HG03469 (cell line): ENCODE measurements around the gene FAM227B.

ENCODE experiments used
- ATAC-seq: cut with Tn5 transposase; IDR thresholded peaks from one replicate; pipeline ENCODE4 v1.9.1; 2021; ENCODE audit warnings: mild to moderate bottlenecking, moderate library complexity, moderate number of reproducible peaks; ENCODE audit not compliant: unreplicated experiment

The FAM227B gene

DNA sequence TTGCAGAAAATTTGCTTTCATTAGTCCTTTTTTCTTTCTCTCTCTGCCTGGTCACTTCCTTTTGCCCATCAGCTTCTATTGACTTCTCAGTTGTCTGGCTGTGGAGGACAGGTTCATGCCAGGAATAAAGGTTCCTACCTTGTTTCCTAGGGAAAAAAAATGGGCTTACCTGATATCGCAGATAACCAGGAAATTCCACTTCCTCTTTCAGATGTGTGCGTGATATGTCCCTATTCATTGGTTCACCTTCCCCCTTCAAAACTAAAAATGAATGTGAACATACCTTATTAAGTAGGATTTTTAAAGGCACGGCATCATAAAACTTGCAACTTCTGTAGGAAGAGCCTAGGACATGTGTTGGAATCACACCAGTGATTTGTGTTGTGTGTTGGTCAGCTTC, 317.6 kb downstream of the FAM227B start:
- ATAC-seq, result no peak

- ATAC-seq, result no peak
Measured at GRCh38 chr15:49301562-49301961, 319.1 kb downstream of the FAM227B start.

DNA sequence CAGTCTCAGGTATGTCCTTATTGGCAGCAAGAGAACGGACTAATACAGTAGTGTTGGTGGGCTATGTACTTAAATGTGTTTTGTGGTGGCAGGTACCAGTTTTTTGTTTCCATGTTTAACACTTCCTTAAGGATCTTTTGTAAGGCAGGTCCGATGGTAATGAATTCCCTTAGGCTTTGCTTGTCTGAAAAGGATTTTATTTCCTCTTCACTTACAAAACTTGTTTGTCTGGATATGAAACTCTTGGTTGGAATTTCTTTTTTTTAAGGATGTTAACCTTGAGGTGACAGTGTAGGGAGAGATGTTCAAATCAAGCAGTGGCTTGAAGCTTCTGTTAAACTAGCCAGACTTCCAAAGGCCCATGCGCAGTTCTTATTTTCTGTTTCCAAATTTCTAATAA, 319.8 kb downstream of the FAM227B start:
- ATAC-seq, result no peak

DNA sequence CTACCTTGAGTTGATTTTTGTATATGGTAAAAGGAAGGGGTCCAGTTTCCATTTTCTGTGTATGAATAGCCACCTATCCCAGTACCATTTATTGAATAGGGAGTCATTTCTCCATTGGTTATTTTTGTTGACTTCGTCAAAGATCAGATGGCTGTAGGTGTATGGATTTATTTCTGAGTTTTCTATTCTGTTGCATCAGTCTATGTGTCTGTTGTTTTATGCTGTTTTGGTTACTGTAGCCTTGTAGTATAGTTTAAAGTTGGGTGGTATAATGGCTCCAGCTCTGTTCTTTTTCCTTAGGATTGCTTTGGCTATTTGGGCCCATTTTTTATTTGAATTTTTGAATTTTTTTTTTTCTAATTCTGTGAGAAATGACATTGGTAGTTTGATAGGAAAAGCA, 323.0 kb downstream of the FAM227B start:
- no peak for ATAC-seq

DNA sequence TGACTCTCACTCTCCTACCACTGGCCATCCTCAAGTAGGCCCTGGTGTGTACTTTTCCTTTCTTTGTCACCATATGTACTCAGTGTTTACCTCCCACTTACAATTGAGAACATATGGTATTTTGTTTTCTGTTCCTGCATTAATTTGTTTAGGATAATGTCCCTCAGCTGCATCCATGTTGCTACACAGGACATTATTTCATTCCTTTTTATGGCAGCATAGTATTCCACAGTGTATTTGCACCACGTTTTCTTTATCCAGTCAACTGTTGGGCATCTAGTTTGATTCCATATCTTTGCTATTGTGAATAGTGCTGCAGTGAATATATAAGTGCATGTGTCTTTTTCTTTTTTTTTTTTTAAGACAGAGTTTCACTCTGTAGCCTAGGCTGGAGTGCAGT, 324.4 kb downstream of the FAM227B start:
- no peak for ATAC-seq

- no peak for ATAC-seq
Measured at GRCh38 chr15:49293941-49294340, 326.7 kb downstream of the FAM227B start.

- no peak for ATAC-seq
Measured at GRCh38 chr15:49290191-49290590, 330.4 kb downstream of the FAM227B start.

DNA sequence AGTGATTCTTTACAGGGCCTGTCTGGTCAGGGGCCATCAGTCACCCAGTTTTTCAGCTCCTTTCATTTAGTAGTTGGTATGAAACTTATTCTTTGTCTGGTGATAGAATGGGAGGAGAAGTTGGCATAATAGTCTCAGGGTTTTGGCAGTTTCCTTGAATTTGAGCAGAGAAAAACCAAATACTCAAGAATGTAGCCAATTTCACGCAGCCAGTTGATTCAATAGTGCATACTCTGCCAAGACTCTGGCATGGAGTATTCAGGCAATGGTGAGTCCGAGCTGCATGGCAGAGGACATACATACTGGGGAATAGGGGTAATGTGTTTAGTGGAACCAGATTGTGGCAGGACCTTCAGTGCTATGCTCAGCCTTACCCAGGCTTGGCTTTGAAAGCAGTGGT, 332.2 kb downstream of the FAM227B start:
- no peak for ATAC-seq

DNA sequence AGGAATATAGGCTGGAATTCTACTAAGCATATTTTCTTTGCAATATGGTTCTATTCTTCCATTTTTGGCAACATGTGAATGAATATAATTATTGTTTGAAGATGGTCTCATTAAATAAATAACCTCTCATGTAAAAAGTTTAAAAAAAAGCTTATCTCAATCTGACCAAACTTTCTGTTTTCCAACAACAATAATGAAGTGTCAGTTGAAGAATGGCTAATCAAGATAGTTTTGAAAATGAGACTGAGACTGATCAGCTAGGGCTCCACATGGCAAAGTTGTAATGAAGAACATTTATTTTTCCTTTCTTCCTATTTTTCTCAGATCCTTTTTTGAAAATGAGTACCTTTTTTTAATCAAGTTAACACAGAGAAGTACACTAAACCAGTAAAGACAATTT, 333.1 kb downstream of the FAM227B start:
- no peak for ATAC-seq

DNA sequence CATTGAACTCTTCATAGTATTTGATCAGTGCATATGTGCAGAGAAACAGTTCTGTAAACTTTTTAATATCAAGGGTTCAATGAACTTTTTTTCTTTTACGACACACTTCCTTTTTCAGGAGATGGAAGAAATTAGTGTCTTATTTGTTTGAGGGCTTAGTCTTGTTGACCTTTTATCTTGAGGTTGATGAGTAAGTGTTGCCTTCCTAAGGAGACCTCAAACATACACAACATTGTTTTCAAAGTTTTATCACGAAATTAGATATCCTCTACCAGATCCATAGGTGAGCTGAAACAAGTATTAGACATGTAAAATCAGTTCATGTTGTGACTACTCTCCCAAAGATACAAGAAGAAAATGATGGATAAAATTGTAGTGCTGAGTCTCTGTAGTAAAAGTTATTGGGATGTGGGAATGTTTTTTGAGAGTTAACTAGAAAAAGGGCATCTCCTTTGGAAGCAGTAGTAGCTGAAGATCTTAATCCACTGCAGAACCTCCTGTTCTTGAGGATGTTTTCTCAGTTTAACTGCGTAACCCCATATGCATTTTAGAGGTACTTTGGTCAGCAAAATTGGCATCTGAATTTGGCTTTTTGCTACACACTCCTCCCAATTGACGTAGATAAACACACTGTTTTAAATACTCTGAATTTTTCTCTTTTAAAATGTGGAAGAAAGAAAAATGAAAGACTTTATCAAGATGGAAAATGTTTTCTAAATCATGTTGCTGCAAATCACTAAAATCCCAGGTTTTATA, 333.8 kb downstream of the FAM227B start:
- ATAC-seq, result no peak

- no peak for ATAC-seq
Measured at GRCh38 chr15:49282366-49282765, 338.3 kb downstream of the FAM227B start.

DNA sequence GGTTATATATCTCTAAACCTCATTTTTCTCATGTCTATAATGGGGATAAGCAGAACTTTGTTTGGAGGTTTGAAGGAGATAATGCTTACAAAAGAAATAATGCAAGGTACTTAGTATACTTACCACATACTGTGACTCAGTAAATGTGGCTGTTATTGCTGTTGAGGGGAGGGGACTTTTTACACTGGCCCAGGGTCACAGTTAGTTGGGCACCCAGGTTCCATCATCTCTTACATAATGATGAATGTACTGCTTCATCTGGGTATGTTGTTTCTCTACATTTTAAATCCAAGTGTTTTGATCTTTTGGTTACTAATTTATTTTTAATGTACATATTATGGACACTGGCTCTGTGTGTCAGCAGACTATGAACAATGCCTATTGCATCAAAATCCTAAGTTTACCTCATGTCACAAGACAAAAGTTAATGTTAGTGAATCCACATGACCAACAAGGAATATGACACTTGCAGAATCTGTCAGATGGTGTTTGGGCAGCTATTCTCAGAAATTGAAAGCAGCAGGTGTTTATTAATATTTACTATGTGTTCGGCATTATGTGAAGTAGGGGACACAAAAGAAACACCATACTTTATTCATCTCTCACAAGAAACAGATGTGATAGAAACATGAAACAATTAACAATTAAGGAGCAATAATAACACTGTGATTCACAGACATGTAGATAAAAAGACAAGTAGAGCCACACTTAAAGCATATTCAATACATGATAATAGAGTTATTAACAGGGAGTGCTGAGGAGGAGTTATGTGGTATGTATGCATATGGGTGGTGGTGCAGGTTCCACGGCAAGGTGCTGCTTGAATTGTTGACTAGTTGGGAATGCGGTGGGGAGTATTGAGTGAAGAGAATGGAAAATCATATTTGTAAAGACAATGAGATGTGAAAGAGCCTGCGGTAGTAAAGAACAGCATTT, 340.8 kb downstream of the FAM227B start:
- ATAC-seq, result no peak

GRCh38 chr15:49278751-49279150, 341.9 kb downstream of the FAM227B start:
- no peak for ATAC-seq
